Jurkat, Clone E6-1 (cell line): ENCODE measurements around the gene PITPNM1.

Source experiments
- DNase-seq: peaks from one replicate; pipeline ENCODE4 v3.0.0-alpha.2; 2011; ENCODE audit warnings: low read depth, low spot score
- H3K4me3 ChIP-seq: 2 replicates; pipeline ENCODE4 v1.5.1; 2011; ENCODE audit warnings: mild to moderate bottlenecking, low read length, control low read depth, moderate library complexity

The PITPNM1 gene

DNA sequence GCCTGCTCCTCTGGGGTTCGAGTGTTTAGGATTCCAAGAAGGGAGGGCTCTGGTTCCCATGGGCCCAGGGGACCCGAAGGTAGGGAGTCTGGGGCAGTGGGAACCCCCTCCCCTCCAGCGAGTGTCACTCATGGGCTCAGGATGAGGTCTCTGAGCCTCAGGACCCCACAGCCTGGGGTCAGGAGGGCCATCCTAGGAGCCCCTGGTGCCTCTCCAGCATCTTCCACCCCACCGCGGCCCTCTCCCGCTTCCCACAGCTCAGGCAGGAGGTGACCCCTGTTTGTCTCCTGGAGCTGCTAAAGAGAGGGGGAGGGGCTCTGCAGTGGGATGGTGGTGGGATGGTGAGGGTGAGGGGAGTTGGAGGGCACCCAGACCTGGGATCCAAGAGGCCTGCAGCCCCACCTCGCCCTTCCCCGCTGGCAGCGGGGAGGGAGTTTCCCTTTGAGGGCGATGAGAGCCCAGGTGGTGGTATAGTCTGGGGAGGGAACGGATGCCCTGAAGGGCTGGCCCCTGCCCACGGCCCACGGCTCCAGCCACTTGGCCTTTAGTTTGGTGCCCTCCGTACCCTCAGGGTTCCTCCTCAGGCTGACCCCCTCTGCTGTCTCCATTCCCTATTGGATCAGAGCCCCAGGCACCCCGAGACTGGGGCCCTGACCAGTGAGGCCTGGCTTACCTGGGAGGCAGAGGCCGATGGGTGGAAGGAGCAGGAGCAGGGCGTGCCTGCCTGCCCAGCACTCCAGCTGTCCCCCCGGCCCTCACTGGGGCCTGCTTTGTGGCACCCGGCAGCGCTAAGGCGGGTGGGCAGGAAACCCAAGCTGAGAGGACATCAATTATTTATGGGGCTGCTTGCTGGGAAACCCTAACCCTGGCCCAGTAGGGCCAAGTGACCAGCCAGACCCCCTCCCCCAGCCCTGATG is 51.1 kb downstream of the PITPNM1 start:
- DNase-seq: no peak
- no peak overlapping the region for H3K4me3 ChIP-seq

DNA sequence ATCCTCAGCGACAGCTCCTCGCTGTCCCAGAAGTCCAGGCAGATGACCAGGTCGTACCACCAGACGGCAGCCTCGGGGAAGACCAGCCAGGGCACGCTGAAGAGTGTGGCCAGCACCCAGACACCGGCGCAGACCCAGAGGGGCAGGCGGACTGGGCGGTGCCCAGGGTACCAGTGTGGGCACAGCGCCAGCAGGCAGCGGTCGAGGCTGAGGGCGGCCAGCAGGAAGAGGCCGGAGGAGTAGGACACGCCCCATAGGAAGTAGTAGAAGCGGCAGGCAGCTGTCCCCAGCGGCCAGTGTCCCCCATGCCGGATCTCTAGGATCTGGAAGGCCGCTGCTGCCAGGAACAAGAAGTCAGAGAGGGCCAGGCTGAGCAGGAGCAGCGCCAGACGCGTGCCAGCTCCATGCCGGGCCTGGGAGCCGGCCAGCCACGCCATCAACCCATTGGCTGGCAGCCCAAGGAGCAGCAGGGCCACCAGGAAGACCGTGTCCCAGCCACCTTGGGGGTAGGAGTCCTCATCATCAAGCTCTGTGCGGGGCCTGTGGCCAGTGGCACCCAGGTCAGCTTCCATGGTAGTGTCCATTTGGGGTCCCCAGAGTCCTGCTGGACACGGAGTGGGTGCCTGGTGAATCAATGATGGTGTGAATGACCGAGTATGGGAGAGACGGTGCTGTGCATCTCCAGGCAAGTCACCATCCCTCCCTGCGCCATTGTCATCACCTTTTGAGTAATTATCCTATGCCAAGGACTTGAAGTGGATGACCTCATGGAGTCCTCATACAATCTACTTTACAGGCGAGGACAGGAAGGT is 52.8 kb downstream of the PITPNM1 start, which contains the start of gene GPR152:
Gene GPR152, minus strand, starts transcription at position 589 of the 812 bp plus-strand sequence. Its CDS starts 5 bp downstream, at position 584.
- no peak for DNase-seq
- H3K4me3 ChIP-seq: no peak within 1 kb of the TSS

DNA sequence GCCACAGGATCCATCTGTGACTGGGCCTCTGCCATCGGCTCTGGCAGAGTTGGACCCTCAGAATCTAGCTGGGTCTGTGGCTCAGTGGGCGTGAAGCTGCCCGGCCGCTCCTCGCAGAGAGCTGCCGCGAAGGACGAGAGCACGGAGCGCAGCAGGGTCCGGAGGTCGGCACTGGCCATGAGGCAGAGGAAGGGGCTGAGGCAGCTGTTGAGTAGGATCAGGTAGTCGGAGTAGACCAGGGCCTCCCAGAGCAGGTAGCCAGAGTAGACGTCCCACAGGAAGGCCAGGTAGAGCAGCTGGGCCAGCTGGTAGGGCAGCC is 53.5 kb downstream of the PITPNM1 start:
- no peak for DNase-seq
- no peak overlapping the region for H3K4me3 ChIP-seq

DNA sequence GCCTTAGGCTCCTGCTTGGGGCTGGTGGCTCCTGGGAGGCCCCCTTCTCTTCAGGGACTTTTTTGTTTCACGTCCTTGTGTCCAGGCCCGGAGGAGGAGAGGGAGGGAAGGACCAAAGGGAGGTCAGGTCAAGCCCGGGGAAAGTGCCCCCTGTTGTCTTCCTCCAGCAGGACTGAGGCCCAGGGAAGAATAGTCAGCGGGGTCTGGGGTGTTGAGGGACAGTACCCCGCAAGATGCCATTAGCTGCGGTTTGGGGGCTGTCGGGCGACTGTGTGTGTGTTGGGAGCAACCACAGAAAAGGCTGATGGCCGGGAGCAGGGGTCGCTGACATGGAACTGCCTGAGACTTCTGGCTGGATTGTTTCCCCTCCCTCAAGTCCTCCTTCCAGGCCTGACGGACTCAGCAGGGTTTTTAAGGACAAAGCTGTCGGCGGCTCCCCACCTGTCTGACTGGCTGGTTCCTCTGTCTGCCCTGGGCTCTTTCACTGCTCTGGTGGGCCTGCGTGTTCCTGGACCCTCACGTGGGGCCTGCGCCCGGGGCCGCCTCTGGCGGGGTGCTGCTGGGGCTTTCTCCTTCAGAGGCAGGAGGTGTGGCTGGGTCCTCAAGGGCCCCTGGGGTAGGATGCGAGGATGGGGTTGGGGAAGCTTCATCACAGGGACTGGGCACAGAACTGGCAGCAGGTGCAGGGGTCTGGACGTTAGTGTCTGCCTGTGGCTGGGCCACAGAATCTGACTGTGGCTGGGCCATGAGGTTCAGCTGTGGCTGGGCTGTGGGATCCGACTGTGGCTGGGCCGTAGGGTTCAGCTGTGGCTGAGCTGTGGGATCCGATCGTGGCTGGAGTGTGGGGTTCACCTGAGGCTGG is 54.1 kb downstream of the PITPNM1 start:
- no peak overlapping the region for H3K4me3 ChIP-seq

DNA sequence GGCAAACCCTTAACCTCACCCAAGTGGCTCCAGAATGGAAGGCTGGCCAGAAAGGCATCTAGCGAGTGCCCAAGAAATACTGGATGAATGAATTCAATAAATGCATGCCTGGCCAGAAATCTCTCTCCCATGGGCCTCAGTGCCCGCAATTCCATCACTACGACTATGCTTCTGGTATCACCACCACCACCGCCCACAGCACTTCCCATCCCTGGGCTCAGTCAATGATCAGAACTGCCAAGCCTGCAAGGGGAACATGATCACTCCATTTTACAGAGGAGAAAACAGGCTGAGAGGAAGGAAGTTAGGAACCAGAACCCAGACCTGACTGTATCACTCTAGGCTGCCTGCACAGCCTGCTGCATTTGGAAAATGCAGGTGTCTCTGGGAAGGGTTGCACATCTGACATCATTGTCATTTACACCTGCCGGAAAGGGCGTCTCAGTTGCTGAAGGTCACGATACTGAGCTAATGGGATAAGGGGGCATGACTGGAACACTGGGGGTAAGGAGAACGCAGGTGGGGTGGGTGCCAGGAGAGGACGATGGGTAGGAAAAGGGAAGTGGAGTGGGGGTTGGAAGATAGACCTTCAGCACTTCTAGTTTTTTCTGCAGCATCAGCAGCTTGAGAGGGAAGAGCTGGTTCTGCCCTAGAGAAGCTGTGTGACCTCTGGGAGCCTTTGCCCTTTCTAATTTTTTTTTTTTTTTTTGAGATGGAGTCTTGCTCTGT is 55.9 kb downstream of the PITPNM1 start:
- no peak for DNase-seq
- H3K4me3 ChIP-seq: no peak overlapping the region

More for the DNA sequence above, 54.1 kb downstream of the PITPNM1 start:
- no peak for DNase-seq

DNA sequence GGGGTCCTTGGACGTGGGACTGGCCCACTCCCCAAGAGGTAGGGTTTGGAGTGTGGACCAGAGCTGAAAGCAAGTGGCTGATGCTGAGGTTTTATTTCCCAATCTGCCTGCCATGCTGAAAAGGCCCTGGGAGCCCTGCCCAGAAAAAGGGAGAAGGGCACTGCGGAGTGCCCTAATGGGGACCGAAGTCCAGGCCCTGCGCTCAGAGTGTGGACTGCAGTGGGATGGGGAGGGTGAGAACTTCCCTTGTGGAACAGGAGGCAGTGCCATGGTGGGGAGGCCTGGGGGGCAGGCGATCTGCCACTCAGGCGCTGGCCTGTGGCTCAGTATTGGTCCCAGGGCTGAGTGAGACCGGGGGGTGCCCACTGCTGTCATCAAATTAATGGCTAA is 56.9 kb downstream of the PITPNM1 start:
- no peak overlapping the region for H3K4me3 ChIP-seq
- no peak for DNase-seq

DNA sequence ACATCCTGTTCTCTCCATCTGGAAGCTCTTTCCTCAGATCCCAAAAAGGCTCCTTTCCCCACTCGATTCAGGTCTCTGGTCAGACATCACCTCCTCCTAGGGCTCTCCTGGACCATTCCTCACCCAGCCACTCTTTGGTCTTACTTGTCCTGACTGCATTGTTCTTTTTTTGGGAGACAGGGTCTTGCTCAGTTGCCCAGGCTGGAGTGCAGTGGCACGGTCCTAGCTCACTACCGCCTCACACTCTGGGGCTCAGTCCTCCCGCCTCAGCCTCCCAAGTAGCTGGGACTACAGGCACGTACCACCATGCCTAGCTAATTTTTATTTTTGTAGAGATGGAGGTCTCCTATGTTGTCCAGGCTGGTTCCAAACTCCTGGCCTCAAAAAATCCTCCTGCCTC is 59.6 kb downstream of the PITPNM1 start:
- H3K4me3 ChIP-seq: no peak overlapping the region

DNA sequence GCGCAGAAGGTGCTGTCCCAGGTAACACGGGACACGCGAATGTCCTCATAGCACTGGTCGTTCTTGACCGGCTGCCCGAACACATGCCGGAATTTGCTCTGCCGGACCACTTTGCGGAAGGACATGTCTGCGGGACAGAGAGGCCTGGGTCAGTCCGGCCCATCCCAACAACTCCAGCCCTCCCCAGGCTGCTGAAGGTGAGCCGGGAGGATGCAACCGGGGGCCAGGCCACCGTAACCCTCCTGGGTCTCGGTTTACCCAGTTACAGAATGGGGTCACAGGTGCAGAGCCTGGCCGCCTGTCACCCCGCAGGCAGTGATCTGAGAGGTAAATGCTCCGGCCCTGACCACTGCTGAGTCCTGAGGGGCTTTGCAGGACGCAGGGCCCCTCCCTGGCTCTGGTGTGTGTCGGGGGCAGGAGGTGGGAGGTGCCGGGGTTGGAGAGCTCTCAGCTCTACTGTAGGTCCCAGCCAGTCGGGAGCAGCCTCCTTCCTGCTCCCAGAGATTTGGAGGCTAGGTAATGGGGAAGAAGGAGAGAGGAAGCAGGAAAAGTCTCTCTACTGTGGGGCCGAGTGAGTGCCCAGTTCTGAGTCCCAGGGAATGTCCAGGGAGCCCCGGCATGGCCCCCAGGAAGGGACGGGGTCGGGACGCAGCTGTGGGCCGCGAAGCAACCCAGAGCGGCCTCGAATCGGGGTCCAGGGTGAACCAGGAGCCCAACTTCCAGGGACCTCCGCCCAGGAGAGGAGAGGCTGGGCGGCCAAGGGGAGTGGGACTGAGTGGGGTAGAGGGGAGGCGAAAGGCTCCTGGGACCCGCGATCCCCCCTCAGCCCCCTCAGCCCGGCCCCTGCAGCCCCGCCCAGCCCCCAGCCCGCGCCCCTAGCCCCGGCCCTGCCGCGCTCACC is 62.4 kb downstream of the PITPNM1 start:
- DNase-seq: no peak
- no peak overlapping the region for H3K4me3 ChIP-seq

More for the DNA sequence above, 59.6 kb downstream of the PITPNM1 start:
- no peak for DNase-seq
